Measurements from ENCODE around the gene MAMDC4. TPM values are rescaled to one million over a fixed set of nuclear protein-coding genes. Genes with fewer than 3 reads are reported as not detected.
A peak's percentile ranks its signal among the peaks of the same experiment; 100 is the strongest.

The MAMDC4 gene
- total RNA-seq, 1 experiment from 2014 or later: 6.3 TPM

GRCh38 chr9:136900988-136901515 lies 48.9 kb downstream of the MAMDC4 start:
- no TSS peak for BruUV-seq (replicated peaks)
- Histone ChIP-seq H3K9me3 (ENCODE audit: control insufficient read depth, insufficient read depth, low read depth, low read length) (no peaks in the 10 kb centered on the region), H3K27ac (ENCODE audit: low read length) (peak overlapping the region; percentile 97), H3K4me1 (ENCODE audit: control insufficient read depth, insufficient read depth, low read length) (peaks cover 49% of the 10 kb centered on the region), H3K36me3 (ENCODE audit: control insufficient read depth, insufficient read depth, low read length) (peaks cover 6% of the 10 kb centered on the region; the same call in 1 of the 2 replicates), H3K4me3 (ENCODE audit: low read depth in 2 of 2, low read length in 2 of 2) (peak overlapping the region in 1 of 2 experiments; percentile 19; a peak in 2 of 4 replicates), H3K27me3 (ENCODE audit: control insufficient read depth, insufficient read depth, low read length) (no peaks in the 10 kb centered on the region)
- in situ Hi-C loops (cut with HindIII; ENCODE audit: low pct_unique_long_range_greater_than_20kb, low sequenced_read_pairs) (no loop called here), intact Hi-C loops (cut with micrococcal nuclease; ENCODE audit: unreplicated experiment) (no loop called here)
- DNase-seq (ENCODE audit: low read depth, low spot score): no peak
- peak; percentile 36 for ATAC-seq
- CTCF ChIA-PET: interaction anchor here (1.5 kb wide), 1 partner anchor 59 kb away, joined by 7 read pairs; the partner anchor contains the start of gene AJM1
- TF ChIP-seq POLR2AphosphoS5 (IDR thresholded peaks at IDR 0.05; ENCODE audit: low read depth, low read length): 0 out of 2 replicates have a peak, but pooled peaks have one; percentile 3
- TF ChIP-seq TCF7L2 (IDR thresholded peaks at IDR 0.05; ENCODE audit: low read depth, low read length): no peak
- TF ChIP-seq REST (IDR thresholded peaks at IDR 0.05; ENCODE audit: insufficient read depth in 1 of 2, low read depth in 2 of 2, low read length in 1 of 2): no peak
- POLR2A ChIA-PET: interaction anchor here (0.5 to 0.6 kb wide), 2 partner anchors 18 to 22 kb away, joined by 6 to 10 read pairs; no protein-coding TSS in a partner anchor

GRCh38 chr9:136901516-136902258 lies 49.5 kb downstream of the MAMDC4 start:
- TF ChIP-seq POLR2AphosphoS5 (IDR thresholded peaks at IDR 0.05; ENCODE audit: low read depth, low read length) (peak; percentile 44; the same call in 1 of the 2 replicates), CTCF (IDR thresholded peaks at IDR 0.05) (no peak)
- intact Hi-C loops (cut with micrococcal nuclease; ENCODE audit: unreplicated experiment): no loop called here
- H3K9me3 ChIP-seq (ENCODE audit: control insufficient read depth, insufficient read depth, low read depth, low read length): no peaks in the 10 kb centered on the region
- ChIA-PET POLR2A (interaction anchor here (0.5 kb wide), 1 partner anchor 23 kb away, joined by 6 read pairs; no protein-coding TSS in a partner anchor), CTCF (interaction anchor here (1.5 kb wide), 1 partner anchor 60 kb away, joined by 7 read pairs; the partner anchor contains the start of gene AJM1)
- no TSS peak for BruUV-seq (replicated peaks)
- in situ Hi-C loops (cut with HindIII; ENCODE audit: low pct_unique_long_range_greater_than_20kb, low sequenced_read_pairs): no loop called here
- peak overlapping the region in 1 of 2 experiments; percentile 19; a peak in 2 of 4 replicates for H3K4me3 ChIP-seq (ENCODE audit: low read depth in 2 of 2, low read length in 2 of 2)
- DNase-seq (ENCODE audit: low read depth, low spot score) (no peak), ATAC-seq (peak; percentile 74)
- peak overlapping the region; percentile 97 for H3K27ac ChIP-seq (ENCODE audit: low read length)
- H3K36me3 ChIP-seq (ENCODE audit: control insufficient read depth, insufficient read depth, low read length): peaks cover 8% of the 10 kb centered on the region; the same call in 1 of the 2 replicates
- peaks cover 49% of the 10 kb centered on the region for H3K4me1 ChIP-seq (ENCODE audit: control insufficient read depth, insufficient read depth, low read length)
- no peaks in the 10 kb centered on the region for H3K27me3 ChIP-seq (ENCODE audit: control insufficient read depth, insufficient read depth, low read length)
